Measurements from ENCODE around the gene SMG6. TPM values are rescaled to one million over a fixed set of nuclear protein-coding genes. Genes with fewer than 3 reads are reported as not detected.
"Not testable (repeated sequence)": the region's sequence is repeated elsewhere in the genome, so short reads cannot be mapped to it uniquely, and the experiment has no call there.

The SMG6 gene
- total RNA-seq, 3 donors from 2014 or later, result 24.9 to 29.3 (median 29.0) TPM

DNA sequence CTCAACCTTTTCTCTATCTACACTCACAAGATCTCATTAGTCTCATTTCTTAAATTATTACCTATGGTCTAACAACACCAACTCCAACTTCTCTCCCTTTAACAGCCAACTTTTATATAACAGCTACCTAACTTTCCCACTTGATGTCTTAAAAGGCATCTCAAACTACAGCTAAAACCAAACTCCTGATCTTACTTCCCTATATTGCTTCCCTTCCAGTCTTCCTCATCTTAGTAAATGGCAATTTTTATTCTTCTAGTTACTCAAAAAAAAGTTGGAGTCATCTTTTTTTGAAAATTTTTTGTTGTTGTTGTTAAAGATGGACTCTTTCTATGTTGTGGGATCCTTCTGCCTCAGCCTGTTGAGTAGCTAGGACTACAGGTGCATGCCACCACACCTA lies 15.5 kb upstream of the SMG6 start:
- DNase-seq (ENCODE audit: low spot score in 2 of 2), result no peak
- intact Hi-C loops (cut with DNase I; ENCODE audit: low total_unique reads), result no loop called here
- no peak overlapping the region for H3K27ac ChIP-seq
- H3K4me3 ChIP-seq, result no peak overlapping the region
- no peaks in the 10 kb centered on the region for H3K9me3 ChIP-seq
- no peaks in the 10 kb centered on the region for H3K36me3 ChIP-seq
- H3K4me1 ChIP-seq, result no peaks in the 10 kb centered on the region
- TF ChIP-seq, protein P1, sequence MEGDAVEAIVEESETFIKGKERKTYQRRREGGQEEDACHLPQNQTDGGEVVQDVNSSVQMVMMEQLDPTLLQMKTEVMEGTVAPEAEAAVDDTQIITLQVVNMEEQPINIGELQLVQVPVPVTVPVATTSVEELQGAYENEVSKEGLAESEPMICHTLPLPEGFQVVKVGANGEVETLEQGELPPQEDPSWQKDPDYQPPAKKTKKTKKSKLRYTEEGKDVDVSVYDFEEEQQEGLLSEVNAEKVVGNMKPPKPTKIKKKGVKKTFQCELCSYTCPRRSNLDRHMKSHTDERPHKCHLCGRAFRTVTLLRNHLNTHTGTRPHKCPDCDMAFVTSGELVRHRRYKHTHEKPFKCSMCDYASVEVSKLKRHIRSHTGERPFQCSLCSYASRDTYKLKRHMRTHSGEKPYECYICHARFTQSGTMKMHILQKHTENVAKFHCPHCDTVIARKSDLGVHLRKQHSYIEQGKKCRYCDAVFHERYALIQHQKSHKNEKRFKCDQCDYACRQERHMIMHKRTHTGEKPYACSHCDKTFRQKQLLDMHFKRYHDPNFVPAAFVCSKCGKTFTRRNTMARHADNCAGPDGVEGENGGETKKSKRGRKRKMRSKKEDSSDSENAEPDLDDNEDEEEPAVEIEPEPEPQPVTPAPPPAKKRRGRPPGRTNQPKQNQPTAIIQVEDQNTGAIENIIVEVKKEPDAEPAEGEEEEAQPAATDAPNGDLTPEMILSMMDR (IDR thresholded peaks at IDR 0.05), result no peak
- no peak for TF ChIP-seq POLR2AphosphoS5 (IDR thresholded peaks at IDR 0.05)
- TF ChIP-seq POLR2A (IDR thresholded peaks at IDR 0.05), result no peak
- H3K27me3 ChIP-seq, result no peaks in the 10 kb centered on the region

DNA sequence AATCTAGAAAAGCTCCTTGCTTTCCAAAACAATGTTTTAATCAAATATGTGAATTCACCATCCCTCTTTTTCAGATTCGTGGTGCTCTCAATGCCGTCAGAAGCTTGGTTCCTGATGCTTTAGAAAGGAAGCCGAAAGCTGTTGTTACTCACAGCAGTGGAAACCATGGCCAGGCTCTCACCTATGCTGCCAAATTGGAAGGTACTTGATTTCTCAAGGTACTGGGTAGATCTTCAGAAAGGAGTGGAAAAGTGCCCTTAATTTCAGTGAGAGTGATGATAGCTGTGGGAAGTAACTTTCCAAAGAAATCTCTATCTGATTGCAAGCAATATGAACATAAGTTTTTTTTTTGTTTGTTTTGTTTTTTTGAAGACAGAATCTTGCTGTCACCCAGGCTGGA lies 14.2 kb upstream of the SMG6 start:
- TF ChIP-seq POLR2AphosphoS5 (IDR thresholded peaks at IDR 0.05), result no peak
- no peak for TF ChIP-seq POLR2A (IDR thresholded peaks at IDR 0.05)
- TF ChIP-seq, protein P1 (IDR thresholded peaks at IDR 0.05), result no peak
- Histone ChIP-seq H3K9me3 (no peaks in the 10 kb centered on the region), H3K36me3 (no peaks in the 10 kb centered on the region), H3K27me3 (no peaks in the 10 kb centered on the region), H3K4me1 (no peaks in the 10 kb centered on the region), H3K4me3 (no peak overlapping the region), H3K27ac (no peak overlapping the region)
- intact Hi-C loops (cut with DNase I; ENCODE audit: low total_unique reads), result no loop called here
- DNase-seq (ENCODE audit: low spot score in 2 of 2), result no peak

DNA sequence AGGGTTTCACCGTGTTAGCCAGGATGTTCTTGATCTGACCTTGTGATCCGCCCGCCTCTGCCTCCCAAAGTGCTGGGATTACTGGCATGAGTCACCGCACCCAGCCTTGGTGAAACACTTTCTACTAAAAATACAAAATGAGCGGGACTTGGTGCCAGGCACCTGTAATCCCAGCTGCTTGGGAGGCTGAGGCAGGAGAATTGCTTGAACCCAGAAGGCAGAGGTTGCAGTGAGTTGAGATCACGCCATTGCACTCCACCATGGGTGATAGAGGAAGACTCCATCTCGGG lies 13.3 kb upstream of the SMG6 start:
- DNase-seq (ENCODE audit: low spot score in 2 of 2); intact Hi-C loops (cut with DNase I; ENCODE audit: low total_unique reads); H3K4me3 ChIP-seq; H3K4me1 ChIP-seq; H3K9me3 ChIP-seq; H3K27ac ChIP-seq; H3K36me3 ChIP-seq; H3K27me3 ChIP-seq: not testable (repeated sequence)

DNA sequence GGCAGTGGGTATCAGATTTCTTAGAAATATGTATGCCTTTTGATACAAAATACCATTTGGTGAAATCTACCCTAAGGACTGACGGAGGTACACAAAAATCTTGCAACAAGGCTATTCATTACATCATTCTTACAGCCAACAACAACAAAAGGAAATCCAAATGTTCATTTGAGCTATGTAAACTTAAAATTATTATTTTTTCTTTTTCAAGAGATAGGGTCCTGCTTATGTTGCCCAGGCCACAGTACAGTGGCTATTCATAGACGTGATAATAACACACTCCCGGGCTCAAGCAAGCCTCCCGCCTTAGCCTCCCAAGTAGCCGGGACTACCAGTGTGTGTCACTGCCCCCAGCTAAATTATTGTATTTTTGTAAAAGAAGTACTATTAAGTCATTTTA lies 9.2 kb upstream of the SMG6 start:
- no peak overlapping the region for H3K27ac ChIP-seq
- H3K9me3 ChIP-seq, result no peaks in the 10 kb centered on the region
- no peaks in the 10 kb centered on the region for H3K36me3 ChIP-seq
- no peak for TF ChIP-seq POLR2A (IDR thresholded peaks at IDR 0.05)
- TF ChIP-seq POLR2AphosphoS5 (IDR thresholded peaks at IDR 0.05), result no peak
- TF ChIP-seq, protein P1 (IDR thresholded peaks at IDR 0.05), result no peak
- intact Hi-C loops (cut with DNase I; ENCODE audit: low total_unique reads), result no loop called here
- peaks cover 0 to 5% of the 10 kb centered on the region in 2 donors for H3K4me1 ChIP-seq
- H3K27me3 ChIP-seq, result no peaks in the 10 kb centered on the region
- H3K4me3 ChIP-seq, result no peak overlapping the region
- DNase-seq (ENCODE audit: low spot score in 2 of 2), result no peak

DNA sequence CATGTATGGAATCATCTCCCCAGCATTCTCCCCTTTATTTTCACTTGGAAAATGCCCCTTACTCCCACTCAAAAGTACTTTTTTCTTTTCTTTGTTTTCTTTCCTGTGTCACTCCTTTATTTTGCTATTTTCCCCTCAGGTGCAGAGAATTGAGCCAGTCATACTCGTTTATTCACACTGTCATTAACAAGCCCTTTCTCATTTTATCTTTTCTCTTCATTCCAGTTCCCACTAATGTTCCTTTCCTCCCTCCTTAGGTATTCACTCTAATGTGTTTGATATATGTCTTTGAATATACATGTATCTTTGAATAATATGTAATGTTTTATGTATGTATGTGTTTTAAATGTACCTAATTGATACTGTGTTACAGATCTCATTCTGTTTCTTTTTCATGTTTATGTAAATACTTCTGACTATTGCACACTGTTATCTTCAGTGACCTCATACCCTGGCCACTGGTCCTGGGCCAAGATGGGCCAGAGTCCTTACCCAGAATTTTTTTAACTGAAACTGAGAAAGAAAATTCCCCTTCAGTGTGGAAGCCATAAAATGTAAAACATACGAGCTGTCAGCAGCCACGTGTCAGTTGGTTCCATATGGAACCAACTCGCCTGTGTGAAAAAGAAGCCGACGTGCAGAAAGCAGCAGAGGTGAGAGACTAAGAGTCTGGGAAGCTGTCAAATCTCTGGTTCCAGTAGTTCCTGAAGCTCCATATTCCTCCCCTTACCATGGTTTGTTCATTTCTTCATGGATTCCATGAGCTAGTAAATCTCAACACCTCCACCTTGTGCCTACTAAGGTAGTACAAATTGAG lies 6.0 kb upstream of the SMG6 start:
- peak overlapping the region in 1 of 2 donors; percentile 36 for H3K27ac ChIP-seq
- no peak for DNase-seq (ENCODE audit: low spot score in 2 of 2)
- H3K4me3 ChIP-seq, result no peak overlapping the region
- TF ChIP-seq, protein P1 (IDR thresholded peaks at IDR 0.05), result no peak
- TF ChIP-seq POLR2A (IDR thresholded peaks at IDR 0.05) (no peak), POLR2AphosphoS5 (IDR thresholded peaks at IDR 0.05) (no peak)
- H3K27me3 ChIP-seq, result no peaks in the 10 kb centered on the region
- intact Hi-C loops (cut with DNase I; ENCODE audit: low total_unique reads), result no loop called here
- no peaks in the 10 kb centered on the region for H3K9me3 ChIP-seq
- no peaks in the 10 kb centered on the region for H3K36me3 ChIP-seq
- peaks cover 0 to 5% of the 10 kb centered on the region in 2 donors for H3K4me1 ChIP-seq
